ENCODE measurements around the gene MME. TPM values are rescaled to one million over a fixed set of nuclear protein-coding genes. Genes with fewer than 3 reads are reported as not detected.
A peak's percentile ranks its signal among the peaks of the same experiment; 100 is the strongest.
"Not testable (repeated sequence)": the region's sequence is repeated elsewhere in the genome, so short reads cannot be mapped to it uniquely, and the experiment has no call there.

The MME gene
- total and polyA plus RNA-seq, 4 experiments from 2014 or later = 0.26 to 2.1 TPM; not detected in 2

- Mint-ChIP-seq H3K27me3 (no peaks in the 10 kb centered on the region), H3K36me3 (no peaks in the 10 kb centered on the region), H3K27ac (no peak overlapping the region), H3K9me3 (peaks cover 0 to 3% (median 2%) of the 10 kb centered on the region in 8 donors), H3K4me1 (peaks cover 0 to 13% (median under 1%) of the 10 kb centered on the region in 4 donors), H3K4me3 (no peak overlapping the region)
- H3K4me3 ChIP-seq (ENCODE audit: low read length in 2 of 2) = no peak overlapping the region
- H3K27ac ChIP-seq (ENCODE audit: low read depth, low read length) = no peak overlapping the region
- ChIA-PET CTCF (ENCODE audit: partially characterized antibody) (no interaction called here), POLR2A (ENCODE audit: partially characterized antibody) (no interaction called here)
- no peaks in the 10 kb centered on the region for H3K36me3 ChIP-seq (ENCODE audit: insufficient read depth, low read length)
- H3K4me1 ChIP-seq (ENCODE audit: insufficient read depth, low read length) = no peaks in the 10 kb centered on the region
- no peaks in the 10 kb centered on the region for H3K27me3 ChIP-seq (ENCODE audit: insufficient read depth, low read length)
- no peaks in the 10 kb centered on the region for H3K9me3 ChIP-seq (ENCODE audit: control insufficient read depth in 1 of 2, low read length in 2 of 2)
- no peak for DNase-seq
- intact Hi-C loops (cut with micrococcal nuclease) = no loop called here
Observed at GRCh38 chr3:155111971-155112370, 31.9 kb downstream of the MME start.

- CTCF ChIA-PET (ENCODE audit: partially characterized antibody) = no interaction called here
Observed at GRCh38 chr3:155112661-155113389, 32.7 kb downstream of the MME start.

GRCh38 chr3:155124745-155125144 is 44.6 kb downstream of the MME start:
- POLR2A ChIA-PET (ENCODE audit: partially characterized antibody); H3K4me1 ChIP-seq (ENCODE audit: insufficient read depth, low read length); H3K36me3 ChIP-seq (ENCODE audit: insufficient read depth, low read length); H3K27ac ChIP-seq (ENCODE audit: low read depth, low read length); H3K27me3 Mint-ChIP-seq; H3K9me3 ChIP-seq (ENCODE audit: control insufficient read depth in 1 of 2, low read length in 2 of 2); H3K4me3 ChIP-seq (ENCODE audit: low read length in 2 of 2); H3K27ac Mint-ChIP-seq; H3K9me3 Mint-ChIP-seq; H3K36me3 Mint-ChIP-seq; H3K4me1 Mint-ChIP-seq; H3K27me3 ChIP-seq (ENCODE audit: insufficient read depth, low read length); CTCF ChIA-PET (ENCODE audit: partially characterized antibody); intact Hi-C loops (cut with micrococcal nuclease): not testable (repeated sequence)
- DNase-seq = peak in 4 of 5 donors; percentile 11 to 28 (median 26)
- peak overlapping the region in 1 of 8 donors; percentile 25 for H3K4me3 Mint-ChIP-seq

More at GRCh38 chr3:155112661-155113389, 32.7 kb downstream of the MME start:
- H3K27ac ChIP-seq (ENCODE audit: low read depth, low read length) = no peak overlapping the region
- intact Hi-C loops (cut with micrococcal nuclease) = no loop called here
- Mint-ChIP-seq H3K27me3 (peaks cover 0 to 2% of the 10 kb centered on the region in 2 donors), H3K27ac (no peak overlapping the region), H3K4me3 (no peak overlapping the region), H3K9me3 (peaks cover 0 to 3% (median 2%) of the 10 kb centered on the region in 8 donors), H3K36me3 (no peaks in the 10 kb centered on the region), H3K4me1 (peaks cover 0 to 13% (median under 1%) of the 10 kb centered on the region in 4 donors)
- no peak for DNase-seq
- H3K27me3 ChIP-seq (ENCODE audit: insufficient read depth, low read length) = no peaks in the 10 kb centered on the region
- H3K9me3 ChIP-seq (ENCODE audit: control insufficient read depth in 1 of 2, low read length in 2 of 2) = no peaks in the 10 kb centered on the region
- POLR2A ChIA-PET (ENCODE audit: partially characterized antibody) = no interaction called here
- H3K36me3 ChIP-seq (ENCODE audit: insufficient read depth, low read length) = no peaks in the 10 kb centered on the region
- no peak overlapping the region for H3K4me3 ChIP-seq (ENCODE audit: low read length in 2 of 2)
- no peaks in the 10 kb centered on the region for H3K4me1 ChIP-seq (ENCODE audit: insufficient read depth, low read length)

- no peaks in the 10 kb centered on the region for H3K27me3 ChIP-seq (ENCODE audit: insufficient read depth, low read length)
- no peak overlapping the region for H3K4me3 ChIP-seq (ENCODE audit: low read length in 2 of 2)
- H3K4me1 ChIP-seq (ENCODE audit: insufficient read depth, low read length) = no peaks in the 10 kb centered on the region
- no peak overlapping the region for H3K27ac ChIP-seq (ENCODE audit: low read depth, low read length)
- ChIA-PET CTCF (ENCODE audit: partially characterized antibody) (no interaction called here), POLR2A (ENCODE audit: partially characterized antibody) (no interaction called here)
- Mint-ChIP-seq H3K27me3 (no peaks in the 10 kb centered on the region), H3K36me3 (no peaks in the 10 kb centered on the region), H3K9me3 (peaks cover 0 to 10% (median 3%) of the 10 kb centered on the region in 8 donors), H3K27ac (no peak overlapping the region), H3K4me1 (no peaks in the 10 kb centered on the region), H3K4me3 (no peak overlapping the region)
- H3K9me3 ChIP-seq (ENCODE audit: control insufficient read depth in 1 of 2, low read length in 2 of 2) = no peaks in the 10 kb centered on the region
- DNase-seq = no peak
- no peaks in the 10 kb centered on the region for H3K36me3 ChIP-seq (ENCODE audit: insufficient read depth, low read length)
- intact Hi-C loops (cut with micrococcal nuclease) = no loop called here
Observed at GRCh38 chr3:155129396-155129795, 49.3 kb downstream of the MME start.

- Histone ChIP-seq H3K9me3 (ENCODE audit: control insufficient read depth in 1 of 2, low read length in 2 of 2) (no peaks in the 10 kb centered on the region), H3K36me3 (ENCODE audit: insufficient read depth, low read length) (no peaks in the 10 kb centered on the region), H3K4me3 (ENCODE audit: low read length in 2 of 2) (no peak overlapping the region), H3K4me1 (ENCODE audit: insufficient read depth, low read length) (no peaks in the 10 kb centered on the region), H3K27ac (ENCODE audit: low read depth, low read length) (no peak overlapping the region), H3K27me3 (ENCODE audit: insufficient read depth, low read length) (no peaks in the 10 kb centered on the region)
- DNase-seq = no peak
- peaks cover 0 to 13% (median 3%) of the 10 kb centered on the region in 8 donors for H3K9me3 Mint-ChIP-seq
- H3K36me3 Mint-ChIP-seq = no peaks in the 10 kb centered on the region
- H3K27ac Mint-ChIP-seq = no peak overlapping the region
- H3K4me3 Mint-ChIP-seq = no peak overlapping the region
- H3K4me1 Mint-ChIP-seq = no peaks in the 10 kb centered on the region
- no peaks in the 10 kb centered on the region for H3K27me3 Mint-ChIP-seq
- ChIA-PET POLR2A (ENCODE audit: partially characterized antibody) (no interaction called here), CTCF (ENCODE audit: partially characterized antibody) (no interaction called here)
- intact Hi-C loops (cut with micrococcal nuclease) = no loop called here
Observed at GRCh38 chr3:155130001-155130400, 49.9 kb downstream of the MME start.

GRCh38 chr3:155131104-155131503 is 51.0 kb downstream of the MME start:
- Histone ChIP-seq H3K4me3 (ENCODE audit: low read length in 2 of 2) (no peak overlapping the region), H3K4me1 (ENCODE audit: insufficient read depth, low read length) (no peaks in the 10 kb centered on the region), H3K27me3 (ENCODE audit: insufficient read depth, low read length) (no peaks in the 10 kb centered on the region), H3K36me3 (ENCODE audit: insufficient read depth, low read length) (no peaks in the 10 kb centered on the region), H3K27ac (ENCODE audit: low read depth, low read length) (no peak overlapping the region), H3K9me3 (ENCODE audit: control insufficient read depth in 1 of 2, low read length in 2 of 2) (no peaks in the 10 kb centered on the region)
- CTCF ChIA-PET (ENCODE audit: partially characterized antibody) = no interaction called here
- intact Hi-C loops (cut with micrococcal nuclease) = no loop called here
- Mint-ChIP-seq H3K27ac (no peak overlapping the region), H3K36me3 (no peaks in the 10 kb centered on the region), H3K4me1 (no peaks in the 10 kb centered on the region), H3K9me3 (peaks cover 0 to 11% (median 3%) of the 10 kb centered on the region in 8 donors), H3K4me3 (no peak overlapping the region), H3K27me3 (no peaks in the 10 kb centered on the region)
- DNase-seq = no peak
- POLR2A ChIA-PET (ENCODE audit: partially characterized antibody) = no interaction called here

GRCh38 chr3:155134311-155134710 is 54.2 kb downstream of the MME start:
- H3K36me3 Mint-ChIP-seq; H3K36me3 ChIP-seq (ENCODE audit: insufficient read depth, low read length); H3K9me3 ChIP-seq (ENCODE audit: control insufficient read depth in 1 of 2, low read length in 2 of 2); H3K4me1 Mint-ChIP-seq; POLR2A ChIA-PET (ENCODE audit: partially characterized antibody); H3K27me3 Mint-ChIP-seq; CTCF ChIA-PET (ENCODE audit: partially characterized antibody); H3K27ac Mint-ChIP-seq; H3K9me3 Mint-ChIP-seq; DNase-seq; intact Hi-C loops (cut with micrococcal nuclease); H3K4me1 ChIP-seq (ENCODE audit: insufficient read depth, low read length); H3K27ac ChIP-seq (ENCODE audit: low read depth, low read length); H3K4me3 ChIP-seq (ENCODE audit: low read length in 2 of 2); H3K27me3 ChIP-seq (ENCODE audit: insufficient read depth, low read length); H3K4me3 Mint-ChIP-seq: not testable (repeated sequence)
